ENCODE data around the gene SMIM10L1.

Gene SMIM10L1

GRCh38 chr12:11171145-11171968 is at the start of gene SMIM10L1:
SMIM10L1 (plus strand) TSS chr12:11171194; CDS start chr12:11171357, 163 bp downstream.
- peak; percentile 85 for DNase-seq (ENCODE audit: low read depth)

- no peak for DNase-seq (ENCODE audit: low read depth)
Observed at GRCh38 chr12:11130382-11130781, 40.6 kb upstream of the SMIM10L1 start.

- DNase-seq (ENCODE audit: low read depth), result no peak
Observed at GRCh38 chr12:11130999-11131398, 40.0 kb upstream of the SMIM10L1 start.

- DNase-seq (ENCODE audit: low read depth), result no peak
Observed at GRCh38 chr12:11133162-11133561, 37.8 kb upstream of the SMIM10L1 start.

GRCh38 chr12:11133816-11134215 is 37.2 kb upstream of the SMIM10L1 start:
- DNase-seq (ENCODE audit: low read depth), result no peak

- no peak for DNase-seq (ENCODE audit: low read depth)
Observed at GRCh38 chr12:11134305-11134704, 36.7 kb upstream of the SMIM10L1 start, which contains the start of gene TAS2R30. TAS2R30 (minus strand) TSS chr12:11134644; CDS start chr12:11134244, 400 bp downstream.

- DNase-seq (ENCODE audit: low read depth), result no peak
Observed at GRCh38 chr12:11136075-11136474, 34.9 kb upstream of the SMIM10L1 start.

GRCh38 chr12:11143352-11143751 is 27.6 kb upstream of the SMIM10L1 start:
- DNase-seq (ENCODE audit: low read depth), result no peak

GRCh38 chr12:11144297-11144696 is 26.7 kb upstream of the SMIM10L1 start:
- no peak for DNase-seq (ENCODE audit: low read depth)

- DNase-seq (ENCODE audit: low read depth), result no peak
Observed at GRCh38 chr12:11147420-11147819, 23.6 kb upstream of the SMIM10L1 start.

- no peak for DNase-seq (ENCODE audit: low read depth)
Observed at GRCh38 chr12:11150832-11151231, 20.2 kb upstream of the SMIM10L1 start.

- DNase-seq (ENCODE audit: low read depth), result no peak
Observed at GRCh38 chr12:11152725-11153124, 18.3 kb upstream of the SMIM10L1 start.

GRCh38 chr12:11154400-11154925 is 16.5 kb upstream of the SMIM10L1 start:
- no peak for DNase-seq (ENCODE audit: low read depth)

- no peak for DNase-seq (ENCODE audit: low read depth)
Observed at GRCh38 chr12:11158885-11159444, 12.0 kb upstream of the SMIM10L1 start.

GRCh38 chr12:11162502-11162901 is 8.5 kb upstream of the SMIM10L1 start:
- DNase-seq (ENCODE audit: low read depth), result no peak

GRCh38 chr12:11164384-11164783 is 6.6 kb upstream of the SMIM10L1 start:
- no peak for DNase-seq (ENCODE audit: low read depth)

GRCh38 chr12:11166300-11166699 is 4.7 kb upstream of the SMIM10L1 start:
- DNase-seq (ENCODE audit: low read depth), result no peak

- no peak for DNase-seq (ENCODE audit: low read depth)
Observed at GRCh38 chr12:11170810-11171144, 217 bp upstream of the SMIM10L1 start.

GRCh38 chr12:11171969-11172675 is 1.1 kb downstream of the SMIM10L1 start:
- no peak for DNase-seq (ENCODE audit: low read depth)

- DNase-seq (ENCODE audit: low read depth), result no peak
Observed at GRCh38 chr12:11174022-11174421, 3.0 kb downstream of the SMIM10L1 start.

- DNase-seq (ENCODE audit: low read depth), result no peak
Observed at GRCh38 chr12:11178250-11178649, 7.3 kb downstream of the SMIM10L1 start.

GRCh38 chr12:11182529-11182928 is 11.5 kb downstream of the SMIM10L1 start:
- DNase-seq (ENCODE audit: low read depth), result no peak

GRCh38 chr12:11183011-11183410 is 12.0 kb downstream of the SMIM10L1 start:
- DNase-seq (ENCODE audit: low read depth), result no peak
